ACHN (cell line): ENCODE data around the gene KRTAP9-9.
"Not testable (repeated sequence)": the region's sequence is repeated elsewhere in the genome, so short reads cannot be mapped to it uniquely, and the experiment has no call there.

Source experiments
- DNase-seq: peaks from one replicate; pipeline ENCODE4 v3.0.0-alpha.2; 2015
- in situ Hi-C: cut with HindIII; loops from 2 replicates; pipeline ENCODE4 v1.10.0; 2017; ENCODE audit warnings: low sequenced_read_pairs, low pct_ligation_motif_present, low pct_unique_long_range_greater_than_20kb

The KRTAP9-9 gene

DNA sequence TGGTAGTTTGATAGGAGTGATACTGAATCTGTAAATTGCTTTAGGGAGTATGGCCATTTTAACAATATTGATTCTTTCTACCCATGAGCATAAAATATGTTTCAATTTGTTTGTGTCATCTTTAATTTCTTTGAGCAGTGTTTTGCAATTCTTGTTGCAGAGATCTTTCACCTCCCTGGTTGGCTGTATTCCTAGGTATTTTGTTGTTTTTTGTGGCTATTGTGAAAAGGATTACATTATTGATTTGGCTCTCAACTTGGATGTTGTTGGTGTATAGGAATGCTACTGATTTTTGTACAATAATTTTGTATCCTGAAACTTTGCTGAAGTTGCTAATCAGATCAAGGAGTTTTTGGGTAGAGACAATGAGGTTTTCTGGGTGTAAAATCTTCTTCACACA is 3.2 kb downstream of the KRTAP9-9 start:
- in situ Hi-C loops: no loop called here
- DNase-seq: no peak

GRCh38 chr17:41263212-41263611 is 8.0 kb downstream of the KRTAP9-9 start:
- DNase-seq: no peak
- in situ Hi-C loops: no loop called here

DNA sequence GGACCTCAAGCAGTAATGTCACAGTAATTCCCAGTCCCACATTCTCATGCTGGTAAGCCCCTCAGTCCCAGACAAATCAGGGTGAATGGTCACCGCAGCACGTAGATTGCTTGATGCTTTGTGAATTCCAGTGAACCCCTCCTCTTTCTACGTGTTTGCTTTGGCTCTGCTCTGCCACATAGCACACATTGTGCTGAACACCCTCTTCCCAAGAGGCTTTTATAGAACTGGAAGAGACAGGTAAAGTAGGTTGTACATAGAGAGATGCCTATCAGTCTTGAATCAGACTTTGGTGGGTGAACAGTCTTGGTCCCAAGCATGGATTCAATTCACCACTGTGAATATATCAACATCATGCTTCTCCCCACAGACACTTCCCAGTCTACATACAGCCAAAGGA is 9.4 kb downstream of the KRTAP9-9 start:
- DNase-seq: no peak
- in situ Hi-C loops: no loop called here

GRCh38 chr17:41265078-41265477 is 9.9 kb downstream of the KRTAP9-9 start, which contains the start of gene KRTAP9-6:
Gene KRTAP9-6, plus strand, starts transcription at chr17:41265378. Its CDS starts 0 bp downstream, at chr17:41265378.
- DNase-seq: no peak
- in situ Hi-C loops: no loop called here

GRCh38 chr17:41267711-41268110 is 12.5 kb downstream of the KRTAP9-9 start:
- in situ Hi-C loops: no loop called here
- DNase-seq: no peak

- in situ Hi-C loops, DNase-seq: not testable (repeated sequence)
Measured at GRCh38 chr17:41271323-41271722, 16.1 kb downstream of the KRTAP9-9 start.

DNA sequence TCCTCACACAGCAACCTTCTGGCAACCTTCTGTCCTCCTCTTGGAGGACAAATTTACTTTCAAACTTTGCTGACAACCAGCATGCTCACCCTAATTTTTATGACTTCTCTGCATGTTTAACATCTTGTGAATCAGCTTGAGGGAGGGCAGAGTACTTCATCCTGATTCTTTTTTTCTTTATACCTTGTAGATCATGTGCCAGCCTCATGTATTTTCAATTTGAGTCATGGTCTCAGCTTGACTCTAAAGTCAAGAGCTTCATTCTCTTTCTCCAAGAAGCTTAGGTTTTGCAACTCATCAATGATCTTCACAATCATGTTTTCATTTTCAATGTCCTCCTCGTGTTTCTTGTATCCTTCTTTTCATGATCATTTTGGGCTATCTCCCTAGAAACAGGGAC is 16.7 kb downstream of the KRTAP9-9 start:
- in situ Hi-C loops: no loop called here

DNA sequence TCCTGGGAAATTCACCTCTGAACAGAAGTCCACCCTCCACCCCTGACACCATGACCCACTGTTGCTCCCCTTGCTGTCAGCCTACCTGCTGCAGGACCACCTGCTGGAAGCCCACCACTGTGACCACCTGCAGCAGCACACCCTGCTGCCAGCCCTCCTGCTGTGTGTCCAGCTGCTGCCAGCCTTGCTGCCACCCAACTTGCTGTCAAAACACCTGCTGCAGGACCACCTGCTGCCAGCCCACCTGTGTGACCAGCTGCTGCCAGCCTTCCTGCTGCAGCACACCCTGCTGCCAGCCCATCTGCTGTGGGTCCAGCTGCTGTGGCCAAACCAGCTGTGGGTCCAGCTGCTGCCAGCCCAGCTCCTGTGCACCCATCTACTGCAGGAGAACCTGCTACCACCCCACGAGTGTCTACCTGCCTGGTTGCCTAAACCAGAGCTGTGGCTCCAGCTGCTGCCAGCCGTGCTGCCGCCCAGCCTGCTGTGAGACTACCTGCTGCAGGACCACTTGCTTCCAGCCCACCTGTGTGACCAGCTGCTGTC is 20.5 kb downstream of the KRTAP9-9 start, which contains the start of gene KRTAP9-7:
Gene KRTAP9-7, plus strand, starts transcription at position 51 of the 543 bp plus-strand sequence. Its CDS starts 0 bp downstream, at position 51.
- DNase-seq, in situ Hi-C loops: not testable (repeated sequence)

More for the DNA sequence above, 16.7 kb downstream of the KRTAP9-9 start:
- DNase-seq: no peak

GRCh38 chr17:41278176-41278955 is 23.2 kb downstream of the KRTAP9-9 start:
- DNase-seq: no peak

GRCh38 chr17:41284043-41284442 is 28.9 kb downstream of the KRTAP9-9 start:
- in situ Hi-C loops: no loop called here
- no peak for DNase-seq

More at GRCh38 chr17:41278176-41278955, 23.2 kb downstream of the KRTAP9-9 start:
- in situ Hi-C loops: no loop called here

DNA sequence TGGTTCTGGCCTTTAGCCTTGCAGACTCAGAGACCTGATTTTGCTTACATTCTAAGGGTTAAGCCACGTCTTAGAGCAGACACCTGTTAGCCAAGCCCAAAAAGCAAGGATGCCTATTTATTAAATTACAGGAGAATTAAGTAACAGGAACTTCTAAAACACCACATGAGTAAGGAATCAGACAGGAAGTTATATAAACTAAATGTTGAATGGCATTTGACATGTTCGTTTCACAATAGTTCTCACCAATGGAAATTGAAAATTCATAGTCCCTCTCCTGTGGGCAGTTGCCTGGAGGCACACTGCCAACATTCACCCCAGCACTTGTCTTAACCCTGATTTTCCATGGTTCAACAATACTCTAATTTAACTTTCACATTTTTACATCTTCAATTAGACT is 29.4 kb downstream of the KRTAP9-9 start:
- no peak for DNase-seq
- in situ Hi-C loops: no loop called here

GRCh38 chr17:41287050-41287449 is 31.9 kb downstream of the KRTAP9-9 start:
- in situ Hi-C loops: no loop called here

GRCh38 chr17:41294016-41294415 is 38.8 kb downstream of the KRTAP9-9 start:
- in situ Hi-C loops: no loop called here
- no peak for DNase-seq

More at GRCh38 chr17:41287050-41287449, 31.9 kb downstream of the KRTAP9-9 start:
- DNase-seq: no peak

DNA sequence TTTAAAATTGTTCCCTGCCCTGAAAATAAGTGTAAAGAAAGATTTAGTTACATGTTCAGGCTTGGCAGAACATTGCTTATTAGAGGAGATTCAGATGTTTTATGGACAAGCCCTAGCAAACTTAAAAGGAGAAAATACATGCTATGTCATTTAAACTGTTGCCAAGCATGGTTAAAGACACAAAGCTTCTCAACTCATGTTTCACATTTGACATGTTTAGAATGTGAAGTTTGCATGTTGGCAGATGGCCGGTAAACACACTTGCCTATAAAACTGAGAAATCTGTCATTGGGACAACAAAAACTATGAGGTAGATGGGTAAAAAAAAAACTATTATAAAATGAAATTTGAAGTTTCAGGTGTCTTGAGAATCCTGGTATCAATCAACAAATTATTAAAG is 41.7 kb downstream of the KRTAP9-9 start:
- no peak for DNase-seq
- in situ Hi-C loops: no loop called here

GRCh38 chr17:41298458-41299135 is 43.4 kb downstream of the KRTAP9-9 start:
- DNase-seq: no peak
- in situ Hi-C loops: no loop called here

GRCh38 chr17:41301204-41301790 is 46.1 kb downstream of the KRTAP9-9 start:
- no peak for DNase-seq
- in situ Hi-C loops: no loop called here

GRCh38 chr17:41301916-41302901 is 47.0 kb downstream of the KRTAP9-9 start, which contains the start of gene KRTAP29-1:
Gene KRTAP29-1, minus strand, starts transcription at chr17:41302851. Its CDS starts 0 bp downstream, at chr17:41302851.
- DNase-seq: no peak
- in situ Hi-C loops: no loop called here

DNA sequence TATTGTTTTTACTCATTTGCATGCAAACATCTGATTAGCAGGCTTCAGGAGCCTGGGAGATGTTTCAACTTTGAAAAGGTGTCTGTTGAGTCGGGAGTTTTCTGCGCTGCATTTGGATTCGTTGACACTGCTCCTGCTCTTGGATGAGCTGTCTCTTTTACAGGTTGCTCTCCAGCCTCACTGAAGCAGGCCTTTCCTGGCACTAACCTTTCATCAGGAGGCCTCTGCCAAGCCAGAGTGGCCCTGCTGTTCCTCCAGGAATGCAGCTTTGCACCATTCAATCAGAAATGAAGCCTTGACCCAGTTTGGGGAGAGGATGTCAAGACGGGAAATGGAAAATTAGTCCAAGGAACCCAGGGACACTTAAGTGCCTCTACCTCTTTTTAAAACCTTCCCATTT is 47.8 kb downstream of the KRTAP9-9 start:
- no peak for DNase-seq
- in situ Hi-C loops: no loop called here
